Left lung (tissue), 10 donors: ENCODE data around the gene CACNA1C. TPM values are rescaled to one million over a fixed set of nuclear protein-coding genes. Genes with fewer than 3 reads are reported as not detected.

Experiments used
- ATAC-seq: fragments of 200-7000 bp; cut with Tn5 transposase; one replicate; pipeline ENCODE4 v1.9.1; 2020; ENCODE audit warnings: moderate library complexity
- DNase-seq, 4 donors: peaks; one replicate each; pipeline ENCODE4 v3.0.0-alpha.2; 2013 to 2020
- H3K27ac ChIP-seq, 2 donors: fragments of 200-600 bp; sonication (generic) in 1 of 2; one replicate each; pipeline versions ENCODE4 v1.5.0 to v1.8.0; 2020 to 2021
- H3K27me3 ChIP-seq, 2 donors: fragments of 200-600 bp; sonication (generic) in 1 of 2; one replicate each; pipeline versions ENCODE4 v1.5.0 to v1.8.0; 2020 to 2021
- H3K36me3 ChIP-seq, 2 donors: fragments of 200-600 bp; sonication (generic) in 1 of 2; one replicate each; pipeline versions ENCODE4 v1.5.0 to v1.8.0; 2020 to 2021
- H3K4me1 ChIP-seq, 2 donors: fragments of 200-600 bp; one replicate each; pipeline ENCODE4 v1.8.0; 2021
- H3K4me3 ChIP-seq, 2 donors: fragments of 200-600 bp; sonication (generic) in 1 of 2; one replicate each; pipeline versions ENCODE4 v1.5.0 to v1.8.0; 2020 to 2021; ENCODE audit warnings: mild to moderate bottlenecking in 1 of 2
- H3K9me3 ChIP-seq, 2 donors: fragments of 200-600 bp; sonication (generic) in 1 of 2; one replicate each; pipeline versions ENCODE4 v1.5.0 to v1.8.0; 2020 to 2021
- intact Hi-C, 2 donors: fragments of 100-400 bp; cut with DNase I; formaldehyde crosslinking; loops; one replicate each; pipeline versions ENCODE4 v1.11.2 to v1.14.2; 2022
- polyA plus RNA-seq, 6 donors: library from polyadenylated mRNA; unstranded; fragments of 120-200 nt; gene quantifications; one replicate each; pipeline ENCODE4 v1.2.1, GENCODE V29; 2013; ENCODE audit not compliant: insufficient read length in 6 of 6
- total RNA-seq, 2 donors: library from RNA; stranded (reverse); fragmentation: NEBNext Ultra II Directional; extraction: Animal tissue kit (Norgen Biotek cat#: 25700); gene quantifications; one replicate each; pipeline ENCODE4 v1.2.1, GENCODE V29; 2021
- TF ChIP-seq, protein P1 (sequence below), 2 donors: fragments of 200-600 bp; sonication (generic) in 1 of 2; IDR thresholded peaks; one replicate each; pipeline versions ENCODE4 v1.5.0 to v1.8.0; 2021; ENCODE audit warnings: antibody characterized with exemption in 2 of 2
- donor health status: DM: no; HTN: yes; CAD: no.
- donor health status: DM: no; HTN: no; CAD: no.

CACNA1C gene
- total and polyA plus RNA-seq, 8 donors, result 11.9 to 21.9 (median 14.2) TPM

DNA sequence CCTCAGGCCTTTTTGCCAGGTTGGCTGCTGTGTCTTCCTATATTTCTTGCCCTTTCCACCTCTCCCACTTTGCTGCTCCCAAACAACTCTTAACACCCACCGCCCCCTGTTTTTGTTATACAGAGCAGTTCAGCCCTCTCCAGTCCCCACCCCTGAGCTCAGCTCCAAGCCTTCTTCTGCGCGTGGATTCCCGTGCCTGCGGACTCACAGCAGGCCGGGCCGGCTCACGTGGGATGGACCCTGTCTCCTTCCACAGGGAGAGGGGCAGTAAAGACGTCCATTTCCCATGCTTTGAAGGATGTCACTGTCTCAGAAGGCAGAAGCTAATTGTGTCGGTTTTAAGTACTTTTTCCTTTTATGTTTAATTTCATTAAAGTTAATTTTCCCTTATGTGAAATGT lies 139.4 kb downstream of the CACNA1C start:
- TF ChIP-seq, protein P1, sequence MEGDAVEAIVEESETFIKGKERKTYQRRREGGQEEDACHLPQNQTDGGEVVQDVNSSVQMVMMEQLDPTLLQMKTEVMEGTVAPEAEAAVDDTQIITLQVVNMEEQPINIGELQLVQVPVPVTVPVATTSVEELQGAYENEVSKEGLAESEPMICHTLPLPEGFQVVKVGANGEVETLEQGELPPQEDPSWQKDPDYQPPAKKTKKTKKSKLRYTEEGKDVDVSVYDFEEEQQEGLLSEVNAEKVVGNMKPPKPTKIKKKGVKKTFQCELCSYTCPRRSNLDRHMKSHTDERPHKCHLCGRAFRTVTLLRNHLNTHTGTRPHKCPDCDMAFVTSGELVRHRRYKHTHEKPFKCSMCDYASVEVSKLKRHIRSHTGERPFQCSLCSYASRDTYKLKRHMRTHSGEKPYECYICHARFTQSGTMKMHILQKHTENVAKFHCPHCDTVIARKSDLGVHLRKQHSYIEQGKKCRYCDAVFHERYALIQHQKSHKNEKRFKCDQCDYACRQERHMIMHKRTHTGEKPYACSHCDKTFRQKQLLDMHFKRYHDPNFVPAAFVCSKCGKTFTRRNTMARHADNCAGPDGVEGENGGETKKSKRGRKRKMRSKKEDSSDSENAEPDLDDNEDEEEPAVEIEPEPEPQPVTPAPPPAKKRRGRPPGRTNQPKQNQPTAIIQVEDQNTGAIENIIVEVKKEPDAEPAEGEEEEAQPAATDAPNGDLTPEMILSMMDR (IDR thresholded peaks at IDR 0.05), result no peak
- H3K27me3 ChIP-seq, result peaks cover 0 to 4% of the 10 kb centered on the region in 2 donors
- H3K36me3 ChIP-seq, result no peaks in the 10 kb centered on the region
- DNase-seq (no peak), ATAC-seq (no peak)
- intact Hi-C loops, result no loop called here
- no peak overlapping the region for H3K27ac ChIP-seq
- H3K4me1 ChIP-seq, result no peaks in the 10 kb centered on the region
- no peak overlapping the region for H3K4me3 ChIP-seq
- H3K9me3 ChIP-seq, result no peaks in the 10 kb centered on the region

DNA sequence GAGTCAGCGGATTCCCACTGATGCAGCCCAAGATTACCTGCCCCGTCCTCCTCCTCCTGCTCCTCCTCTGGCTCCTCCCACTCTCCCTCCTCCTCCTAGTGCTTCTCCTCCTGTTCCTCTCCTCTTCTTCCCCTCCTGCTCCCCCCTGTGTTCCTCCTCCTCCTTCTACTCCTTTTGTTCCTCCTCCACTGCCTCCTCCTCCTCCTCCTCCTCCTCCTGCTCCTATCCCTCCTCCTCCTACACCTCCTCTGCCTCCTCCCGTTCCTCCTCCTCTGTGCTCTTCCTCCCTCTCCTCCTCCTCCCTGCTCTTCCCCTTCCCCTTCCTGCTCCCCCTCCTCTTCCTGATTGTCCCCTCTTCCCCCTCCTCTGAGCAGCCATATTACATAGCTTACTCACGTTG lies 141.3 kb downstream of the CACNA1C start:
- H3K27me3 ChIP-seq, result peaks cover 0 to 4% of the 10 kb centered on the region in 2 donors
- TF ChIP-seq, protein P1 (IDR thresholded peaks at IDR 0.05), result no peak
- intact Hi-C loops, result no loop called here
- H3K27ac ChIP-seq, result no peak overlapping the region
- no peaks in the 10 kb centered on the region for H3K4me1 ChIP-seq
- H3K9me3 ChIP-seq, result no peaks in the 10 kb centered on the region
- no peaks in the 10 kb centered on the region for H3K36me3 ChIP-seq
- H3K4me3 ChIP-seq, result no peak overlapping the region
- DNase-seq, result no peak
- no peak for ATAC-seq

DNA sequence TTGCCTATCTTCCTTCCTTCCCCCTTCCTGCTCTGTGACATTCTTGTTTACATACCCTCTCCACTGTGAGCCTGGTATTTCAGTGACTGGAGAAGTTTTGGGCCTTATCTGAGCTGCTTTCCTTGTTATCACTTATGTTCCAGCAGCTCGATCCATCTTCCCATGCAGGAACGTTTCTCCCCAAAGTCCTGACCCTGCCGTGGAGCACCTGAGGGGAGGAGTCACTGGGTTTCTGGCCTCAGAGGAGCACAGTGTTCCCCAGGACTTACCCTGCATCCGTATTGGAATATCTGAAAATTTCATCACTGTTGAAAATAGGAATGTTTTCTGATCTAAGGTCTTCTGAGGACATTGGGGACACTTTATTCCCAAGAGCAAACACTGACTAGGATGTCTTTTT lies 141.8 kb downstream of the CACNA1C start:
- intact Hi-C loops, result no loop called here
- Histone ChIP-seq H3K36me3 (no peaks in the 10 kb centered on the region), H3K27ac (no peak overlapping the region), H3K27me3 (peaks cover 0 to 4% of the 10 kb centered on the region in 2 donors), H3K4me3 (no peak overlapping the region), H3K4me1 (no peaks in the 10 kb centered on the region), H3K9me3 (no peaks in the 10 kb centered on the region)
- TF ChIP-seq, protein P1 (IDR thresholded peaks at IDR 0.05), result no peak
- DNase-seq (no peak), ATAC-seq (no peak)

DNA sequence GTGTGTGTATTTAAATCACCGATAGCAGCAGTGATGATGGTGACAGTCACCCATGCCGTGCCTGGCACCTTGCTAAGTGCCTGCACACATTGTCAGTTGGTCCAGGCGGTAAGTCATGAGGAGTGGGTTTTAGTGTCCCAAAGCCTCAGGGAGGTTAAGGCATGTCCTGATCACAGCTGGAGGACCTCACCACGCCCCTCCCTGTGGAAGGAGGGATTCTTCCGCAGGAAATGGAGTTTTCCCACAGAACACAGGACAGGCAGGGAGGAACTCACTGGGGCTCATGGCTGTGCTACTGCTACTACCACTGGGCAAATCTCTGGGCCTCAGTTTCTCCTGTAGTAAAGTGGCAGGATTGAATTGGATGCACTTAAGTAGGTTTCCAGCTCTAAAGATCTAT lies 142.3 kb downstream of the CACNA1C start:
- Histone ChIP-seq H3K4me3 (no peak overlapping the region), H3K27ac (no peak overlapping the region), H3K9me3 (no peaks in the 10 kb centered on the region), H3K27me3 (peaks cover 0 to 4% of the 10 kb centered on the region in 2 donors), H3K36me3 (no peaks in the 10 kb centered on the region), H3K4me1 (no peaks in the 10 kb centered on the region)
- DNase-seq, result no peak
- intact Hi-C loops, result no loop called here
- no peak for ATAC-seq
- TF ChIP-seq, protein P1 (IDR thresholded peaks at IDR 0.05), result no peak

DNA sequence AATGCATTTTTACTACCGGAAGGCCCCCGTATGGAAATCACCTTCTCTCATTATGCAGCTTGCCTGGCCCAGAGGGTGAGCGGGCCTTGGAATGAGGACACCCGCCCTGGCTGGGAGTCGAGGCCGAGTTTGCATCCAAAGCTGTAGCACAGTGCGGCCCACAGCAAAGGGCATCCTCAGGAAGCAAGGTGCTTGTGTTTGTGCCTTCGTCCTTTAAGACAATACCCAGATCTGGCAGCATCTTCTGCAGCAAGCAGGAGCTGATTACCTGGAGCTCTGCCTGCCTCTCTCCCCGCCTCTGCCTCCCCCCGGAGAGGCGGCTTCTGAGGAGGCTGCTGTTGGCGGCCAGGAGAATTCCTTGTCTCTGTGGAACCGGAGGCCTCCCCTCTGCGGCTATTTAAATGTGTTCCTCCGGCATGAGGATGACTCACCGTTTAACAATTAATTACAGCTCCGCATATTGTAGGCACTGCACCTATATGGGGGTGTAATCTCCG lies 145.3 kb downstream of the CACNA1C start:
- H3K27me3 ChIP-seq, result peaks cover 0 to 4% of the 10 kb centered on the region in 2 donors
- H3K36me3 ChIP-seq, result no peaks in the 10 kb centered on the region
- no peaks in the 10 kb centered on the region for H3K4me1 ChIP-seq
- H3K9me3 ChIP-seq, result no peaks in the 10 kb centered on the region
- intact Hi-C loops, result no loop called here
- TF ChIP-seq, protein P1 (IDR thresholded peaks at IDR 0.05), result no peak
- H3K4me3 ChIP-seq, result no peak overlapping the region
- ATAC-seq (no peak), DNase-seq (no peak)
- H3K27ac ChIP-seq, result no peak overlapping the region
